ENCODE data around the gene TAF11L11.
"Not testable (repeated sequence)": the region's sequence is repeated elsewhere in the genome, so short reads cannot be mapped to it uniquely, and the experiment has no call there.

Gene TAF11L11

DNA sequence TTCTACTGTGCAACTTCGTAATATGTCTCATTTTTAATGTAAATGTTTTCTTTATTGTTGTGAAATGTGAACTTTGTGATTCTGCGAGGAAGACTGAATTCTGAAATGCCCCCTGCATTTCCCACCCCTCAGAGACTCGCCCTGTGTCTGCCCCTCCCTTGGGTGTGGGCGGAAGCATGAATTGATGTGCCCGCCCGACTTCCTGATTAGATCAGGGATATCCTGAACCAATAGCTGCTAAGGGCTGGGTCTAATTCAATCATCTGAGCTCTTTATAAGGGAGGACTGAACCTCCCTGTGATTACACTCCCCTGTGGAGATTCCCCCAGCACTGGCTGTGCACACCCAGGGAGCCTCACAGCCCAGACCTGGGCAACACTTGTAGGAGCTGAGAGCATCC is at the start of gene TAF11L11:
TAF11L11 (plus strand) TSS at position 304 of the 400 bp plus-strand sequence.
- H3K4me1 Mint-ChIP-seq, ATAC-seq, H3K27me3 Mint-ChIP-seq, H3K9me3 Mint-ChIP-seq, H3K27ac Mint-ChIP-seq, H3K36me3 Mint-ChIP-seq, H3K4me3 Mint-ChIP-seq: not testable (repeated sequence)

GRCh38 chr5:17585658-17586057 is 18.3 kb upstream of the TAF11L11 start, which contains the start of gene TAF11L7:
Gene TAF11L7 (minus strand): TSS chr5:17585758.
- not testable (repeated sequence) for H3K27ac Mint-ChIP-seq, ATAC-seq, H3K36me3 Mint-ChIP-seq, H3K27me3 Mint-ChIP-seq, H3K4me1 Mint-ChIP-seq, H3K9me3 Mint-ChIP-seq, H3K4me3 Mint-ChIP-seq

GRCh38 chr5:17590860-17591259 is 13.1 kb upstream of the TAF11L11 start, which contains the start of gene TAF11L8:
Gene TAF11L8 (minus strand): TSS chr5:17590960.
- H3K36me3 Mint-ChIP-seq, H3K27ac Mint-ChIP-seq, H3K9me3 Mint-ChIP-seq, H3K4me1 Mint-ChIP-seq, ATAC-seq, H3K4me3 Mint-ChIP-seq, H3K27me3 Mint-ChIP-seq: not testable (repeated sequence)

DNA sequence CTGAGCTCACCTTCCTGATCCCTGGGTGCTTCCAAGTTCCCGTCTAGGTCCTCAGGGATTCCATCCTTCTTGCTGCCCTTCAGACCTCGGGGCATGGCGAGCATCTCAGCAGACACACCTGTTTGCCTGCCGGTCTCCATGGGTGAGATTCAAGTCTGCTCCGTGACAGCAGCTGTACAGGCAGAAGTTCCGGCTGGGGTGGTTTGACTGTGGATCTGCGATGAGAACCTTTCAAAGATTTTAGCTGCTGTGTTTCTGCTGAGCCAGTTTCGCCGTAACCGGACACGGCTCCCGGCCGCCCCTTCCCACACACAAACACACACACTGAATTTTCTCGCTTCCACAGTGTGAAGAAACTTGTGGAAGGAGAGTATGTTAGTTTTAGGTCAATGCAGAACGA is 9.7 kb upstream of the TAF11L11 start, which contains the start of gene TAF11L9:
TAF11L9 (minus strand) TSS at position 140 of the 400 bp plus-strand sequence.
- not testable (repeated sequence) for H3K36me3 Mint-ChIP-seq, H3K4me3 Mint-ChIP-seq

GRCh38 chr5:17597728-17598127 is 6.3 kb upstream of the TAF11L11 start, which contains the start of gene TAF11L10:
Gene TAF11L10 (minus strand): TSS chr5:17597828.
- not testable (repeated sequence) for H3K4me3 Mint-ChIP-seq, H3K36me3 Mint-ChIP-seq, H3K9me3 Mint-ChIP-seq, H3K27me3 Mint-ChIP-seq, H3K4me1 Mint-ChIP-seq, H3K27ac Mint-ChIP-seq, ATAC-seq

More for the DNA sequence above, 9.7 kb upstream of the TAF11L11 start, which contains the start of gene TAF11L9:
- not testable (repeated sequence) for H3K4me1 Mint-ChIP-seq, H3K9me3 Mint-ChIP-seq, H3K27ac Mint-ChIP-seq, H3K27me3 Mint-ChIP-seq, ATAC-seq

- no peaks in the 10 kb centered on the region for H3K36me3 Mint-ChIP-seq
- H3K4me3 Mint-ChIP-seq, result no peak overlapping the region
- H3K27me3 Mint-ChIP-seq, result no peaks in the 10 kb centered on the region
- H3K27ac Mint-ChIP-seq, result no peak overlapping the region
- ATAC-seq, result no peak
- H3K9me3 Mint-ChIP-seq, result peaks cover 3% of the 10 kb centered on the region
- H3K4me1 Mint-ChIP-seq, result no peaks in the 10 kb centered on the region
Measured at GRCh38 chr5:17604951-17605350, 968 bp downstream of the TAF11L11 start.

- H3K27me3 Mint-ChIP-seq, result not testable (repeated sequence)
Measured at GRCh38 chr5:17607461-17607860, 3.5 kb downstream of the TAF11L11 start.

GRCh38 chr5:17610092-17610491 is 6.1 kb downstream of the TAF11L11 start, which contains the start of gene TAF11L12:
Gene TAF11L12 (plus strand): TSS chr5:17610392.
- H3K27ac Mint-ChIP-seq, H3K4me1 Mint-ChIP-seq, H3K27me3 Mint-ChIP-seq, H3K36me3 Mint-ChIP-seq, H3K9me3 Mint-ChIP-seq, ATAC-seq, H3K4me3 Mint-ChIP-seq: not testable (repeated sequence)

More at GRCh38 chr5:17607461-17607860, 3.5 kb downstream of the TAF11L11 start:
- H3K9me3 Mint-ChIP-seq, H3K36me3 Mint-ChIP-seq, H3K27ac Mint-ChIP-seq, H3K4me3 Mint-ChIP-seq, H3K4me1 Mint-ChIP-seq, ATAC-seq: not testable (repeated sequence)

GRCh38 chr5:17614872-17615605 is 11.1 kb downstream of the TAF11L11 start:
- ATAC-seq, result no peak
- no peak overlapping the region for H3K27ac Mint-ChIP-seq
- no peak overlapping the region for H3K4me3 Mint-ChIP-seq
- H3K9me3 Mint-ChIP-seq, result no peaks in the 10 kb centered on the region
- no peaks in the 10 kb centered on the region for H3K36me3 Mint-ChIP-seq
- H3K27me3 Mint-ChIP-seq, result peaks cover 8% of the 10 kb centered on the region
- no peaks in the 10 kb centered on the region for H3K4me1 Mint-ChIP-seq

DNA sequence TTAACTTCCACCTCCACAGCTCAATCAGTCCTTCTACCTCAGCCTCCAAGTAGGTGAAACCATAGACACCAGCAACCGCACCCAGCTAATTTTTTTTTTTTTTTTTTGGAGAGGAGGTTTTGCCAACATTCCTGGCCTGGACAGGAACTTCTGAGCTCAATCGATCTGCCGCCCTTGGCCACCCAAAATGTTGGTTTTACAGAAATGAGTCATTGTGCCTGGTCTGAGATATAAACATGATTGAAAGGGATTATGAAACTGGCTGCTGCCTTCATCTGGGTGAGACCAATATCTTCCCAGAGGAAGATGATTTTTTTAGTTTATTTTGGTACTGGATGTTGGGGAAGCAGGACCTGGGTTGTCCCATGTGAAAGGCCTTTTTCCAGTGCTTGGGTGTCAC is 15.4 kb downstream of the TAF11L11 start:
- Mint-ChIP-seq H3K4me1 (no peaks in the 10 kb centered on the region), H3K27ac (no peak overlapping the region), H3K4me3 (no peak overlapping the region), H3K27me3 (peaks cover 16% of the 10 kb centered on the region), H3K9me3 (peaks cover 4% of the 10 kb centered on the region), H3K36me3 (no peaks in the 10 kb centered on the region)
- ATAC-seq, result no peak

- H3K4me3 Mint-ChIP-seq, result no peak overlapping the region
- no peaks in the 10 kb centered on the region for H3K4me1 Mint-ChIP-seq
- H3K27me3 Mint-ChIP-seq, result peaks cover 16% of the 10 kb centered on the region
- no peak overlapping the region for H3K27ac Mint-ChIP-seq
- no peaks in the 10 kb centered on the region for H3K36me3 Mint-ChIP-seq
- peaks cover 4% of the 10 kb centered on the region for H3K9me3 Mint-ChIP-seq
- no peak for ATAC-seq
Measured at GRCh38 chr5:17620627-17621026, 16.6 kb downstream of the TAF11L11 start.

GRCh38 chr5:17625686-17626085 is 21.7 kb downstream of the TAF11L11 start:
- H3K4me3 Mint-ChIP-seq, result no peak overlapping the region
- peak; percentile 32 for ATAC-seq
- H3K36me3 Mint-ChIP-seq, result no peaks in the 10 kb centered on the region
- peaks cover 7% of the 10 kb centered on the region for H3K27me3 Mint-ChIP-seq
- no peak overlapping the region for H3K27ac Mint-ChIP-seq
- peaks cover 4% of the 10 kb centered on the region for H3K9me3 Mint-ChIP-seq
- no peaks in the 10 kb centered on the region for H3K4me1 Mint-ChIP-seq

DNA sequence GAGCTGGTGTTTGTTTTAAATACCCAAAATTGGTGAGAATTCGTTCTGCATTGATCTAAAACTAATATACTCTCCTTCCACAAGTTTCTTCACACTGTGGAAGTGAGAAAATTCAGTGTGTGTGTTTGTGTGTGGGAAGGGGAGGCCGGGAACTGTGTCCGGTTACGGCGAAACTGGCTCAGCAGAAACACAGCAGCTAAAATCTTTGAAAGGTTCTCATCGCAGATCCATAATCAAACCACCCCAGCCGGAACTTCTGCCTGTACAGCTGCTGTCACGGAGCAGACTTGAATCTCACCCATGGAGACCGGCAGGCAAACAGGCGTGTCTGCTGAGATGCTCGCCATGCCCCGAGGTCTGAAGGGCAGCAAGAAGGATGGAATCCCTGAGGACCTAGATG is 27.8 kb downstream of the TAF11L11 start, which contains the start of gene TAF11L13:
TAF11L13 (plus strand) TSS at position 301 of the 400 bp plus-strand sequence.
- not testable (repeated sequence) for H3K9me3 Mint-ChIP-seq, H3K27ac Mint-ChIP-seq, H3K27me3 Mint-ChIP-seq, H3K4me1 Mint-ChIP-seq, ATAC-seq, H3K36me3 Mint-ChIP-seq, H3K4me3 Mint-ChIP-seq

GRCh38 chr5:17634160-17634559 is 30.2 kb downstream of the TAF11L11 start, which contains the start of gene TAF11L14:
Gene TAF11L14 (plus strand): TSS chr5:17634460.
- Mint-ChIP-seq H3K9me3 (no peaks in the 10 kb centered on the region), H3K36me3 (no peaks in the 10 kb centered on the region), H3K27me3 (no peaks in the 10 kb centered on the region), H3K27ac (no peak within 1 kb of the TSS), H3K4me3 (no peak within 1 kb of the TSS), H3K4me1 (no peaks in the 10 kb centered on the region)
- no peak for ATAC-seq

DNA sequence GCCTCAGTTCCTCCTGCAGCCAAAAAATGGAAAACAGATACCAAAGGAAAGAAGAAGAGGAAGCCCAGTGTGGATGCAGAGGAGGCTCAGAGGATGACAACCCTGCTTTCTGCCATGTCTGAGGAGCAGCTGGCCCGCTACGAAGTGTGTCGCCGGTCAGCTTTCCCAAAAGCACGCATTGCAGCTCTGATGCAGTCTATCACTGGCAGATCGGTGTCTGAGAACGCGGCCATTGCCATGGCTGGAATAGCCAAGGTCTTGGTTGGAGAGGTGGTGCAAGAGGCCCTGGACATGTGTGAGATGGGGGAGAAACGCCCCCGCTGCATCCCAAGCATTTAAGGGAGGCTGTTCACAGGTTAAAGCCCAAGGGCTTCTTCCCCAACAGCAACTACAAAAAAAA is 45.2 kb downstream of the TAF11L11 start:
- H3K27me3 Mint-ChIP-seq, H3K4me1 Mint-ChIP-seq, H3K9me3 Mint-ChIP-seq, H3K27ac Mint-ChIP-seq, ATAC-seq, H3K36me3 Mint-ChIP-seq, H3K4me3 Mint-ChIP-seq: not testable (repeated sequence)

DNA sequence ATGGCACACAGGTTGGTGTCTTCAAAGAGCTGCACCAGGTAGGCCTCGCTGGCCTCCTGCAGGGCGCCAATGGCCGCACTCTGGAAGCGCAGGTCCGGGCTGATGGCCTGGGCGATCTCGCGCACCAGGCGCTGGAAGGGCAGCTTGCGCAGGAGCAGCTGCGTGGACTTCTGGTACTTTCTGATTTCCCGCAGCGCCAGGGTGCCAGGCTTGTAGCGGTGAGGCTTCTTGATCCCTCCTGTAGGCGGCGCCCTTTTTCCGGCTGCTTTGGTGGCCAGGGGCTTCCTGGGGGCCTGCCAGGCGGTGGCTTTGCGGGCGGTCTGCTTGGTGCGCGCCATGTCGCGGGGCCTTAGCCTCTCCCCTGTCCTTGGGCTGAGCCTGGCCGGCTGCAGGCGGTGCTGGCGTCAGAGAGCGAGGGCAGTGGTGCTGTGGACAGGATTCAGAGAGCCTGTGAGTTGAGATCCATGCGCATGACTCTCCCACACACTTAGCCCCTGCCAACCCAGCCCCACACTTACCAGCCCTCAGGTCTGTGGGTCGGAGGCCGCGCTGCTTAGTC is 51.3 kb downstream of the TAF11L11 start:
- H3K27ac Mint-ChIP-seq, H3K27me3 Mint-ChIP-seq, H3K4me1 Mint-ChIP-seq, ATAC-seq, H3K36me3 Mint-ChIP-seq, H3K9me3 Mint-ChIP-seq, H3K4me3 Mint-ChIP-seq: not testable (repeated sequence)
